GM21737 (cell line): ENCODE data around the gene WNT11.

Source experiments
- ATAC-seq: cut with Tn5 transposase; IDR thresholded peaks from one replicate; pipeline ENCODE4 v1.9.1; 2021; ENCODE audit warnings: mild to moderate bottlenecking, moderate library complexity; ENCODE audit not compliant: unreplicated experiment

The WNT11 gene

DNA sequence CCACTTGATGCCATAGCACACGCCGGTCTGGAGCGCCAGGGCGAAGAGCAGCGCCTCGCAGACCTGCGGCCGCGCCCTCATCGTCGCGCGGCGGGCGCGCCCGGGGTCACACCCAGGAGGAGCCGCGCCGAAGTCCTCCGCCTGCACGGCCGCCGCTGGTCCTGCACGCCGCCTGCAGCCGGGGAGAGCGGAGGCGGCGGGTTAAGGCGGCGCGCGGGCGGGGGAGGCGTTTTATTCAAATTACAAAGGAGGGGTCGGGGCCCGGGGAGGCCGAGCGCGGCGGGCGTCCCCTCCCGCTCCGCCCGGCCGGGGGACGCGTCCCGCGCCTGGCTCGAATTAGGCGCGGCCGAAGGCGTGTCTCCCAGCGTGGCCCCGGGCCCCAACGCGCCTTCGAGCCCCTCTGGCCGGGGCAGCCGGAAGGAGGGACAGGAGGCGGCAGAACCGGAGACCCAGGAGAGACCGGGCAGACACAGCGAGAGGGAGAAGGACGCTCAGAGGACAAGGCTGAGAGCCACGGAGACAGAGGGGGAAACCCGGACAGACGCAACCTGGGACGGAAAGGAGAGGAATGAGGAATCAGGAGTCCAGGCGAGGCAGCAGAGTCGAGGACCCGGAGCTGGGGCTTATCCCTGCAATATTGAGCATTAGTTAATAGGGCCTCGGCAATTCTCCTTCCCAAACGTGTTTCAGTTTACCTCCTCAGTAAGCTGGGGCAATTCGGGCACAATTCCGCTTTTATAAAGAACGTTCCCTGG, at the start of gene WNT11:
Gene WNT11 (minus strand): TSS at position 176 of the 755 bp plus-strand sequence. CDS start 95 bp downstream, at position 81.
- no peak for ATAC-seq

DNA sequence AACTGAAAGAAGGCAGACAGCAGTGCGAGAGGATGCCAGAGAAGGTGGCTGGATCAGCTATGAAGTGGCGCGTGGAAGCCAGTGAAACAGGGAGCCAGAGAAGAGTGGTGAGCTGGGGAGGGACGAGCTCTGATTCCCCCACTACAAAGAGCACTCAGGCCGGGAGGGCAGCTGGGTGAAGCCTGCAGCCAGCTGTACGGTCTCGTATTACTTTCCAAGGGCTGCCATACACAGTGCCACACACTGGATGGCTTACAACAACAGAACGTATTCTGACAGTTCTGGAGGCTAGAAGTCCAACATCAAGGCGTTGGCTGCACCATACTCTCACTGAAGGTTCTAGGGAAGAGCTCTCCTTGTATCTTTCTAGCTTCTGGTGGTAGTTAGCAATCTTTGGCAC, 47.1 kb upstream of the WNT11 start:
- no peak for ATAC-seq

DNA sequence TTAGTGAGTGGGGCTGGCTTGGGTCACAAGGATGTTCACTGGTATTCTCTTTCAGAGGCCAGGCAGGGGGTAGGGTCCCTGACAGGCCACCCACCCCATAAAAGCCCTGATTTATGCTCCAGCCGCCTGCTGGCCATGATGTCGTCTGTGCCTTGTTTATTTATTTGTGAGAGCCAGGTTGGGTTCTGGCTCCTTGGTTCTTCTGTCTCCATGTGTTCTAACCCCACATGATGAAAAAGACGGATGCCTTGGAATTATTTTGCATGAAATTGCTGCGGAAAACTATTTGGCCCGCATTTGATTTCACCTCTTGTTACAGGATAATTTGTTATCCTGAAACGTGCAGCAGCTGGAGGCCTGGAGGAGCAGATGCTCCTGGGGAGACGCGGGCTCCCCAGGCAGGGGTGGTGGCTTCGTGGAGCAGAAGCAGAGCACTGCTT, 46.3 kb upstream of the WNT11 start:
- no peak for ATAC-seq

DNA sequence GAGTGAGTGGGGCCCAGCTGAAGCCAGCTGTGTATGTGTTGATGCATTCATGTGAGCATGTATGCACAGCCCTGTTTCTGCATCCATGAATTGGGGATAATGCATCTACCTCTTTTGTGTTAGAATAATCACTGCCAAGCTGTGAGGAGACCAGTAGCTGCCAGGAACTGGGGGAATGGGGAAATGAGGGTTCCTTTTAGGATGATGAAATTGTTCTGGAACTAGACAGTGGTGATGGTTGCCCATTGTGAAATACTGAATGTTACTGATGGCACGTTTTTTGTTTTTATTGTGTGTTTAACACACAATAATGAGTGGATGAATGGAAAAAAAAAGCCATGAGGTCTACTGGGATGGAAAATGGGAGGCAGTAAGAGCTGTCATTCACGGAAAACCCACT, 45.3 kb upstream of the WNT11 start:
- no peak for ATAC-seq

DNA sequence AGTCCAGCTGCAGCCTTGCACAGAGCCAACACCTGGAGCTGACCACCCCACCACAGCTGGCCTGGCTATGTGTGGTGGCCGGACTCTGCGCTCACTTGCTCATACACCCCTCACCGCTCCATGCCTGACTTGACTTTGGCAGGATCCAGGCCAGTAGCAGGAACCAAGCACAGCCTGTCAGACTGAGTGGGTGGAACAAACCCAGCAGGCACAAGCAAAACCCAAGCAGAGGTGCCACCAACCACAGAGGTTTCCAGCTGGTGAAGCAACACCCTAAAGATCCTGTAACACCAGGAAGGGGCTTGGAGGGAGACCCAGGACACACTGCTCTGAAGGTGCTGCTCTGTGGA, 44.9 kb upstream of the WNT11 start:
- ATAC-seq: no peak

DNA sequence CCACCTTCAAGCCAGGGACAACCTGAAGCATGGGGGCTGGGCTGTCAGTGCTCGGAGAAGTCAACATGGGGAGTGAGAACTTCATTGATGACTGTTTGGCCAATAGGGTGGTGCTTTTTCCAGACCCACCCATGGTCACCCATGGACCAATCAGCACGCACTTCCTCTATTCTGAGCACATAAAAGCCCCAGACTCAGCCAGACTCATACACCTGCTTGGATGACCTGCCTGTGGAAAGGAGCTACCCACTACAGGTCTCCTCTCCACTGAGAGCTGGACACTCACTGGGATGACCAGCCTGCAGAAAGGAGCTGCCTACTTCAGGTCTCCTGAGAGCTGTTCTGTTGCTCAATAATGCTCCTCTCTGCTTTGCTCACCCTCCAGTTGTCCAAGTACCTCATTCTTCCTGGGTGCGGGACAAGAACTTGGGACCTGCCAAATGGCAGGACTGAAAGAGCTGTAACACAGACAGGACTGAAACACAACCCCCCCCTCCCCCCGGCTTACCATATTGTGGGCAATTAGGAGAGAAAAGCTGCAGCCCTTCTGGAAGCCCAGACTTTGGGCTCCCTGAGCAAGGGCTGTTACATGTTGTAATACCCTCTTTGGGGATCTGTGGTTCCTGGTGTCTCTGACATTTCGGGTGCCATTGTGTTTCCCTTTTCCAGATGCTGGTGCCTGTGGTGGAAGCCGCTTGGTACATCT, 44.4 kb upstream of the WNT11 start:
- no peak for ATAC-seq

DNA sequence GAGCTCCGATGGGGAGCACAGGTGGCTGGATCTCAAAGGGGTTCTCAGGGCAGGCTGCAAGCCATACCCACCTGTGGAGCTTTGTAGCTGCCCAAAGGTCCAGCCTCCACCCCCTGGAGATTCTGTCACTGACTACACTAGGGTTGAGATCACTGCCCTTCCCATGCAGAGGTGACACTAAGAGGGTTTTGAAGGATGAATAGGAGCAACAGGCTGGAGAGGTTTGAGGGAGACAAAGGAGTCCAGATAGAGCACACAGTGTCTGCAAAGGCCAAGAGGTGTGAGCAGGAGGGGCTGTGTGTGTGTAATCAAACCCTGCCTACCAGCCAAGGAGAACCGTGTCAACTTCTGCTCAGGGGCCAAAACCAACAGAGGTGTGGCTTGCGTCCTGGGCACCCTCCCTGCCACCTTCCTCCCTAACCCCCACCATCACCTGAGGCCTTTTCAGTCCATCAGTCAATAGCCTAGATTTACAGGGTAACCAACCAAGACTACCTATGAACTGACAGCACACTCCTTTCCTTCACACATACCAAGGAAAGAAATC, 43.0 kb upstream of the WNT11 start:
- ATAC-seq: no peak

DNA sequence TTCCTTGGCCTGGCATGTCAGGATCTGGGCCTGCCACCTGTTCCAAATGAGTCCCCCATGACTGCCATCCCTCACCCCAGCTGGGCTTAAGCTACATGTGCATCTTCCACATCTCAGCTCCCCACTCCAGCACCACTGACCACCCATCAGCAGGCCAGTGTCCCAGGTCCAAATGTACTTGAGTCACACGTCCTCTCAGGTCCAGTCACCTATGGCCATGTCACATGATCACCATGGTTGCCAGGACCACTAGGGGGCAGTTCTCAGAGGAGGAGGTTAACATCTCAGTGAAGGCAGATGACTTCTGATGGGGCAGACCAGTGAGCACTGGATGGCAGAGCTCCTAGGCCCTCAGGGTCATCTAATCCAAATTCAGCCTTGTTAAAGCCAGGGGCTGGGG, 41.9 kb upstream of the WNT11 start:
- no peak for ATAC-seq

DNA sequence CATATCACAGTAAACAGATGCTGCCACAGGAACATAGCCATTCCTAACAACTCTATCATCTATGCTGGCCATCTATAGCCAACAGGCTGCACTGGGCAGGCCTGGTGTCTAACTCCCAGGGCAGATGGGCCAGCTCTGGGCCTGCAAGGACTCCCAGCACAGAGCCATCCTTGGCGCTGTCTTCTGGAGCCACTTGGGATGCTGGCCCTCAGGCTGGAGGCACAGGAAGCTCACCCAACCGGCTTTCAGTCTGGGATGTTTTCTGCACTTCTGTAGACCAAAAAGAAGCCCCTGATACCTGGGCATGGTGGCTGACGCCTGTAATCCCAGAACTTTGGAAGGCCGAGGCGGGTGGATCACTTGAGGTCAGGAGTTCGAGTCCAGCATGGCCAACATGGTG, 40.8 kb upstream of the WNT11 start:
- no peak for ATAC-seq

DNA sequence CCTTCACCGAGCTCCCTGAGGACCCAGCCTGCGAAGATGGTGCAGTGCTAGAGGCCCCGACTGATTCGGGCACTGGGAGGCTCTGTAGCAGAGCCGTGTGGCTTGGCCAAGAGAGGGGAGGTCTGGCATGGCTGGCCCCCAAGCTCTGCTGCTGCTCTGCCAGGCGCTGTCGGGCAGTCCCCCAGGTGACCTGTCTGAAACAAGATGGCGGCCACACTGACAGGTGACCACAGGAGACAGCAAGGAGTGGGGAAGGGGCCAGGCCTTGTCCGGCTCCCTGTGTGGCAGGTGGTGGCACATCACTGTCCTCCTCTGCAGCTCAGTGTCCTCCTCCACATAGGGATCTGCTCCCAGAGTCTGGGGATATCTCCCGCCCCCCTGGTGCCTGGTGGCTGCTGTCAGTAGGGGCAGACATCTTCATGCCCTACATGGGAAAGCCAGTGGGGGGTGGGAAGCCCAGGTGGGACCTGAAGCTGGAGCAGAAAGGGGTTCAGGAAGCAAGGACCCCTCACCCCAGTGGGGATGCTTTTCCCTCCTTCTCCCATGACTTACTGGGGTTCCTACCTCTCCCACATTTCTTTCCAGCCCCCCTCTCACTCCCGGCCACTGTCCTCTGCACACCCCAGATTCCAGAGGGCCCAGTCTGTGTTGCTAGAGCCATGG, 40.1 kb upstream of the WNT11 start:
- no peak for ATAC-seq

DNA sequence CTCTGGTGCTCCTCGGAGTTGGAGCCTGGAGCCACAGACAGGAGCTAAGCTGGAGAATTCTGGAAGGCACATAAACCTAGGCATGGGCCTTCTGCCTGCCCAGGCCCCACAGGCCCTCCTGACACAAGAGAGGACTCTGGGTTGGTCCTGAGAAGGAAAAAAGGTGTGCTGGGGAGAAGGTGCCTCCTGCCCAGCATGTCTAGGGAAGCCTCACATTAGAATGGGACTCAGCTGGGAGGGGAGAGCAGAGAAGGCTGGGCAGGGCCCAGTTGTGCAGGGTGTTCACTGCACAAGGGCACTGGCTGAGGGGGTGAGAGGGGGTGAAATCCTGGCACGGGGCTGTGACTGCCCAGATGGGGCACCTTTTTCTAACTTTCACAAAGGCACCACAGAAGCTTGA, 39.4 kb upstream of the WNT11 start:
- ATAC-seq: no peak

DNA sequence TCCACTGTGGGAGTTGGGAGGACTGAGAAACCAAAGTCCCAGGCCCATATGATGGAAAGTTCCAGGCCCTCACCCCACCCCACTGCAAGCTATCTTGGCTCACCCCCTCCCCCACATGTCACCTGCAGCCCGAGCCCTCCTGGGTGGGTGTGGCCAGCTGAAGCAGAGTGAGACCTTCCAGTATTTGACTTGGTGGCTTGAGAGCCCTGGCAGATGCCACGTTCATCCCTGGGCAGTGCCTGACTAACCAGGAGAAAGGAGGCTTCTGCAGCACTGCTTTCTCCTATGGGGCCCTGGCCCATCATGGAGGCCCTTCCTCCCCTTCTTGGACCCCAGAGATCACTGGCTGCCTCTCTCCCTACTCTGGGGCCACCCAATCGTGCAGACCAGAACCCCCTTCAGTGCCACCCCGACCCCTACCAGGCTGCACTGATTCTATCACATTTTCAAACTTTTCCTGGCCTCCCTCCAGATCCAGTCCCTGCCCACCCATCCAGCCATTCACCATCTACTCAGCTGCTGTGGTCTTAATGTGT, 38.1 kb upstream of the WNT11 start:
- ATAC-seq: no peak

DNA sequence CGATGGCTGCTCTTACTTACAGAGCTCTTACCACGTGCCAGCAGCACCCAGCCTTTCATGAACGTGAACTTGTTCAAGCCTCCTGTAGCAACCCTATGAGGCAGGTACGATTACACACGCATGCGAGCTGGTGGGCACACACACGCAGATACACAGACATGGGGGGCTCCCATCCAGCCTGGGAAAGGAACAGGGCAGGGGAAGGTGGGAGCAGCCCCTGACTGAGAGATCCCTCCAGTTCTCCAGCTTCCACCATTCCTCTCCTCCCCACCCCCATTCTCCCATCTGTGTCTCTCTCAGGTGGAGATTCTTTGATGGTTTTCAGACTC, 37.6 kb upstream of the WNT11 start:
- ATAC-seq: no peak

DNA sequence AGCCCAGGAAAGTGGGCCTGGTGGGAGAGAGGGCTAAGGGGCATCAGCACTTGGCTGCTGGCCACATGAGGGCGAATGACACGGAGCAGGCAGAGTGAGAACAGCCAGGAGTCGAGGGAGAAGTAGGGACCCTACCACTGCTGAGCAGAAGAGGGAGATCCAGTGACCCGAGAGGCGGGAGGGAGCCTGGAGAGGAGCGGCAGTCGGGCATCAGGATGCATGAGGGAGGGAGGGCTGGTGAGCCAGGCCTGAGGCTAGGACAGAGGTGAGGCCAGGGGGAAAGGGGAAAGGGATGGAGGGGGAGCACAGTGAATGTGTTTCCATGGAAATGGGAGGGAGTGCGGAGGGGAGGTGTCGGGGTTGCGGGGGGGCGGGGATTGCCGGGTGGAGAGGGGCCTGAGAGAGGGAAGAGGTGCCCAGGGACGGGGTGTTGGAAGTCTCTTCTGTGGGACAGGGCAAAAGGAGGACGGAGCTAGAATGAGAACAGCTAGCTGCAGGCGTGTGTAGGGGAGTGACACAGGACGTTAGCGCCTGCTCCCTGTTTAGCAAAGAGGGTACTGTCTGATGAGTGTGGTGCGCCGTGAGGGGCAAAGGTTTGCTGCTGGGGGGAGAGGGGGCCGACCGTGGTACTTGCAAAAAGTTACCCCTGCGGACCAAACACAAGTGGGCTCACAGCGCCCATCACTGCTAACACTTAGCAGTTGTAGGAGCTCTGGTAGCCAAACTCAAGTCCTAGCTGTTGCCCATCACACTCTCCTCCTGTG, 37.1 kb upstream of the WNT11 start:
- no peak for ATAC-seq

DNA sequence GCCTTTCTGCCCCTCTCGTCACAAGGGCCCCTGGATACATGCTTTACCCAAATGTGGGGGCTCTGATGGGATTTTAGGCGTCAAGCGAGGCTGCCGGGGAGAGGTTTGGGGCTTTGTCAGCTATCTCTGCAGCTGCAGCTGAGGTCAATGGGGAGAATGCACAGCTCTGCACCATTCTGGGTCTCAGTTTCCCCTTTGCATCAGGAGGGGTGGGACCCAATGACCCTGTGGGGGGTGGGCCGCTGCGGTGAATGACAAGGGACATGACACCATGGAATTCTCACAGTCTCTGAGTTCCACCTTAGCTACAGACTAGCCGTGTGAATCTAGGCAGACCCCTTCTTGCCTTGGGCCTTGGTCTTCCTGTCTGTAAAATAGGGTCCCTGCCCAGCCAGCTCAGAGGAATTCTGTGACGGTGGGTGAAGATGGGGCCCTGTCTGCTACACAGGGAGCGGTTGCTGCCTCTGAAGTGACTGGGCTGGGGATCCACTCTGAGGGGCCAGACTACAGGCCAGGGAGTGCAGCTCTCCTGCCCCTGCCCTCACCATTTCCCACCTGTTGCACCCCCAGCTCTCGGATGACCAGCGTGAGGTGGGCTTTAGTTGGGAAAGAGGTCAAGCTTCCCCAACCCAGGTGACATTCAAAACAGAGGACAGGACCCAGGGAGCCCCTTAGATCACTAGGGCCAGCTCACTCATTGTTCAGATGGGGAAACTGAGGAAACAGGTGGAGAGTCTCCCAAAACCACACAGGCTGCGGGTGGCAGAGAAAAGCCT, 35.9 kb upstream of the WNT11 start:
- ATAC-seq: no peak

DNA sequence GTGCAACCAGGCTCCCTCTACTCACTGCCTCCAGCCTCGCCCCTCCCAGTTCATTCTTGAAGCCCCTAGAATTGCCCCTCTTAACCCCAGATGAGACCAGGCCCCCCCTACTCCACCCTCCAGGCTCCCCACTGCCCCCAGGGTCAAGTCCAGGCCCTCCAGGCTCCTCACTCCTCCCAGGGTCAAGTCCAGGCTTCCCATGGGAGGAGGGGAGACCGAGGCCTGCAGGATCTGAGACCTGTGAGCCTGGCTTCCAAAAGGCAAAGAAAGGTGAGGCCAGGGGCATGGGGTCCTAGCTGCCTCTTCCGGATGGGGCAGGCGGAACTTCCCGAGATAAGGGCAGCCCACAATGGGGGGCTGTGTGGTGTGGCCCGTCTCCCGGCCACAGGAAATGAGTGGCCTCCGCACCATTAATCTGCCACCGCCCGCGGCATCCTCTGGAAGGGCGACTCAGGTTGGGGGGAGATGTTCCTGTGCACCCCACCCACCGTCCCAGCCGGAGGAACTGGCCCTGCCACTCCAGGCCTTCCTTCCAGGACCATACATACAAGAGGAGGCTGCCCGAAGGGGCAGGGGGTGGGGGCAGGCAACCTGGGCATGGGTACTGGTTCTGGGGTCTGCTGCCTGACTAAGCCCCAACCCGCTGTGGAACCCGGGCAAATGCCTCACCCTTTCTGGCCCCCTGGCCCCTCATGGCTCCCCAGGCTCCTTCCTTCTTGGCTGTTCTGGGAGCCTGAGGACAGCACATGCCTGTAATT, 35.1 kb upstream of the WNT11 start:
- ATAC-seq: no peak

DNA sequence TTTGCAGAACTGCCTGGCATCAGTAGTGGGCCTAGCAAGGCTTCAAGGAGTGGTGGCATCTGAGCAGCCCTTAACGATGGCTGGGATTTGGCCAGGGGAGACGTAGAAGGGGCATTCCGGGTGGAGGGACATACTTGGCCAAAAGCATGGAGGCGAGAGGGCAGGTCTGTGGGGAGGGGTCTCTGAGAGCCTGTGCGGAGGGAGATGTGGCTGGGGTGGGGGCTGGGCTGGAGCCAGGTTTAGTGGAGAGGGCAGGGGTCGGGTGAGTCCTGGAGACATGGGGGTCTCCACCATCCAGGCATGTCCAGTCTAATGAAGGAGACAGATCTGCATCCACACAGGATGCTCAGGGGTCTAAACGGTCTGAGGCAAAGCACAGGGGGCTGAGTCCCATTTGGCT, 34.4 kb upstream of the WNT11 start:
- ATAC-seq: no peak

DNA sequence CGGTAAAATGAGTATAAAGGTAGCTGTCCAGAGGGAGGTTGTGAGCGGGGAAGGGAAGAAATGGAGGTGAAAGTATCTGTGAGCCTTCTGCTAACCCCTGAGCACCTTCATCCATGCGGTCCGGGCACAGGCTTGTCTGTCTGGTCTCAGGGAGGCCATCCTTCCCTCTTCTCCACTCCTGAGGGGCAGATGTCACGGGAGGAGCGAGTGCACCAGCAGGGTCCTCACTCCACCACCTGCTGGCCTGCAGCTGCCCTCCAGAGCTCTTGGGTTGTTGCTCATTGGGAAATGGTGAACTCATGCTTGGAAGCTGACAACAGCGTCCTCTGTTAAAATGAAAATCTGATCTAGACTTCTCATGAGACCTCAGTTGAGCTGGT, 33.8 kb upstream of the WNT11 start:
- no peak for ATAC-seq

DNA sequence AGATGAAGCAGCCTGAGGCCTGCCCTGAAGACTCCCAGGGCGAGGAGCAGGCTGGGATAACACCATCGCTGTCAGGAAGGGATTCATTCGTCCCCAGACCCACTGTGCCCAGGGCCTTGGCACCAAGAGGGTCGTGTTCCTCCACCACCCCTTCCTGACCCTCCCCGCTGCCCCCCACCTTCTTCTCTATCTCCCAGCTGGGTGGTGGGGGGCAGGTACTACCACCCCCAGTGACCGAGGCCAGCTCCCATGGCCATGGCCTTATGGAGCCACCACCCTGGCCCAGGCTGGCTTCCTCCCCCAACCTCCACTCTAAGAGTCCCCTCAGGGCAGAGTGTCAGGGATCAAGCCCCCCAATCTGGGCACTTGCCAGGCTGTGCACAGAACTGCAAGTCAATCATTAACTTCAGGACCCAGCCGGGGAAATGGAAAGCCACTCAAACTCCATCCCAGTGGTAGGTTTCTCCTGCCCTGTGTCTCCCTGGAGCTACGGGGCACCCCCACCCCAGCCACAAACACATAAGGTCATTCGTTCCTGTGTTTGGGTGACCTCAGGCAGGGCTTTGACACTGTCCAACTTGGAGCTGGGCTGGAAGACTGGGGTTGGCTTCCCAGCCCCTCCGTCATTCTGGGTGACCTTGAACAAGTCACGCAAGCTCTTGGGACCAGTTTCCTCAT, 33.3 kb upstream of the WNT11 start:
- no peak for ATAC-seq
